SHP77 (cell line): Measurements from ENCODE around the gene GAREM1.
A peak's percentile ranks its signal among the peaks of the same experiment; 100 is the strongest.
"Not testable (repeated sequence)": the region's sequence is repeated elsewhere in the genome, so short reads cannot be mapped to it uniquely, and the experiment has no call there.

ENCODE experiments used
- DNase-seq, 2 experiments: peaks; one replicate each; lab custom pipeline; 2025; lab: John Stamatoyannopoulos, UW

Gene GAREM1

DNA sequence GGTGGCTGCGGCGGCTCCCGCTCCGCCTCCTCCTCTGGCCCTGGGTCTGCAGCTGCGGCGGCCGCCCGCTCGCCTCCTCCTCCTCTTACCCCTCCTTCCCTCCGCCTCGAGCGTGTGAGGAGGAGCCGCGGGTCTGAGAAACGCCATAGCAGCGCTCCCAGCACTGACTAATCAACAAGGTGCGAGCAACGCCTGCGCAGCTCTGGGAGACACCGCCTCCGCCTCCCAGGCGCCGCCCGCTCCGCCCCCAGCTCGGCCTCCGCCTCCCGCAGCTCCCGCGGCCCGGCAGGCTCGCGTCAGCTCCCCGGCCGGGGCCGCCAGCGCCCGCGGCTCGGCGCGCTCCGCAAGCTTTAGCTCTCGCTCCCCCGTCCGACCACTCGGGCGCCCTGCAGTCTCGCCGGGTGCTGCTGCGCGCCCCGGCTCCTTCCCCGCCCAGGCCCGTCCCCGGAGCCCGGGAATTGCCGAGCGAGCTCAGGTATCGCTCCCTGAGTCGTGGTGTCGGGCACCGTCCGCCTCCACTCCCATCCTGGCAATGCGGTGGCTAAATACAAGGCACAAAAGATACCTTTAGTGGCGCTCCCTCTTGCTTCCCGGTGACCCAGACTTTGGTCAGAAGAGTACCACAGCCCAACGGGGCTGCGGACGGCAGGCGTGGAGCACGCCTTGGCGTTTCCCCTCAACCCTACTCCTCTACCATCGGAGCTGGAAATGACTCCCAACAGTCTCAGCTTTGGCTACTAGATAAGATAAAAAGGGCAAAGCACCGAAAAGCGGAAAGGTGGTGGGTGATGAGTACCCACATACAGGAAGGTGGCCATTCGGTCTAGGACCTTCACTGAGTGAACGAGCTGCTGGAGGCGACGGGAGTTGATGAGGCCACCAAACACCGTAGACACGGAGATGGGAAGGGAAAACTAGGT lies at the start of gene GAREM1:
Gene GAREM1, minus strand, starts transcription at position 169 of the 920 bp plus-strand sequence. CDS start 454 bp downstream, outside the sequence.
- peak; percentile 91 to 97 for DNase-seq

DNA sequence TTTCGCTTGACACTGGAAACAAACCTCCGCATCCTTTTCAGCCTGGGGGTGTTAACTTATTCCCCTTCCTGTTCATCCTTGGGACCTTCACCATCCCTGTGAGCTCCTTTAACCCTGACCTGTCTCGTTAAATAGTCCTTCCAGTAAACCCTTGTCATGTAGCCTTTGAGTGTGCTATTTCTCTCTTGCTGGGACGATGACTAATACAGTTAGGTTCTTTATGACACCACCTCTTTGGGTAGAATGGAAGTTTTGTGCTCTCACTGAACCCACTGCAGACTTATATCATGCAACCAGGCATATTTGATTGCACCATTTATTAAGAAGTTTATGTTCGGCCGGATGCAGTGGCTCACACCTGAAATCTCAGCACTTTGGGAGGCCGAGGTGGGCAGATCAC lies 40.5 kb upstream of the GAREM1 start:
- DNase-seq: no peak

DNA sequence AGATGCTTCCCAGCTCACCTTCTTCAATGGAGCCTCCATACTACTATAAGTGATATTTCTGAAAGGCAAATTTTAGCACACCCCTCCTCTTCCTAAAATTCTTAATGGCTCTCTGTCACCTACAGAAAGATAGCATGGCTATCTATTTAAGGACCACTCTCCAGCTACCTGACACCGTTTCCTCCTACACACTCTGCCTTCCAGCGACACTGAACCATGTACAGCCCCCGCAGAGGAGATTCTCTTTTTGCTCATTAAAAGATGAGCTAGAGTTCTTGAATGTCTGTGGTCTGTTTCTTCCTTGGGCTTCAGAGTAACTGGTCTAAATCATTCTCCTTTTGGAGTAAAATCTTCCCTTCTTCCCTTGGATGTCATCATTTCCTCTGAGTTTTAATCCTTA lies 38.4 kb upstream of the GAREM1 start:
- no peak for DNase-seq

DNA sequence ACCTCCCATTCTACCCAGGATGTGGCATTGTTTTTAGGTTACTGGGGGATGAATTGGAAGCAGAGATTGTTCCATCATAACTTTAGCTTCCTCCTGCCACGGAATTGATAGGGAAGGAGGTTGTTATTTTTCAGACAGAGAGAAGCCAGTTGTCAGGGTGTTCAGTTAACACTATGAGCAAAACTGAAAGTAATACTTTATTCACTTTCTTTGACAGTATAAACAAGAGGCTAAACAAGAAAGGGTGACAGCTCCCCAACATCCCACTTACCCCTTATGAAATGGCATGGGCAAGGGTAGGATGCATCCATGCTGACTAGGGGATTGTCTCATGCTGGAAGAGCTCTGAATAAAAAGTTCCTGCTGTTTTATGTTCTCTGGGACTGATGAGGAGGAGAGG lies 36.4 kb upstream of the GAREM1 start:
- DNase-seq: no peak

DNA sequence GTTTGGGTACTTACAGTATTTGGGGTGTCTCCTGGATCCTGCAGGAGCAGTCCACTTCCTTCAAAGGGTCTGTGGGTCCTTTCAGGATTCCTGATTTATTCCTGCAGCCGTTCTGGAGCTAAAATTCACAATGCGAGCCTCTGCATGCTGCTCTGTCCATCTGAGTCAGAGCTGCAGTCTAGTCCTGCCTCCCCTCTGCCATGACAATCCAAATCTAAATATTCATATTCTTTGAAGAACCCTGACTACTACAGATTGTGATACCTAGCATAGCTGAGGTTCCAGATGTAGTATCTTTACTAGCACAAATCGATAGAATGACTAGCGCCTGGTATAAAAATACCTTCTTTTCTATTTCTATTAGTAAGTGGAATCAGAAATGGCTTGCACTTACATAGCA lies 31.3 kb upstream of the GAREM1 start:
- no peak for DNase-seq

DNA sequence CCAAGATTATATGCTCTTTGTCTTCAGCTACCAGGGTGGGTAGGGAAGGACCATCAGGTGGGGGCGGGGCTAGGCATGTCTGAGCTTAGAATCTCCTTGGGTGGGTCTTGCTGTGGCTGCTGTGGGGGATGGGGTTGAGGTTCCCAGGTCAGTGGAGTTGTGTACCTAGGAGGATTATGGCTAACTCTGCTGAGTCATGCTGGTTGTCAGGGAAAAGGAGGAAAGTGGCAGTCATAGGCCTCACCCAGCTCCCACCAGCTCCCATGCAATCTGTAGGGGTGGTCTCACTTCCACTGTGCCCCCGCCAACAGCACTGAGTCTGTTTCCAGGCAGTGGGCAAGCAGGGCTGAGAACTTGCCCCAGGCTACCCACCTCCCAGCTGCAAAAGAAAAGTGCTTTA lies 30.6 kb upstream of the GAREM1 start:
- DNase-seq: not testable (repeated sequence)

DNA sequence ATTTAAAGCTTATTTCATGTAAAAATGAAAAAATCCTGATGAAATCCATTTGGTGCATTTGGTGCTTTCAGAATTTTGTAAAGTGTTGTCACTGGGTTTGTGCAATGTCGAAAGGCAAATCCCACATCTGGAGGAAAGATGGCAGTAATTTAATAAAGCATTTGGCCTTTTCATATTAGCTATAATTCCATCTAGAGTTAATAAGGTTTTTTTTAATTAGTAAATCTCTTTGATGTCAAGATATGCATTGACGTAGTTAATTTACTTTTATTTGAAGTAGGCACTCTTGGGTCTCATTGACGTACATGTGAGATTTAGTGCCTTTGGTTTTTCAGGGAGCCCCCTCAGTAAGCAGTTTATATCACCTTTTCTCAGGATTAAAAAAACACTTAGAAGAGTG lies 12.3 kb upstream of the GAREM1 start:
- DNase-seq: no peak

DNA sequence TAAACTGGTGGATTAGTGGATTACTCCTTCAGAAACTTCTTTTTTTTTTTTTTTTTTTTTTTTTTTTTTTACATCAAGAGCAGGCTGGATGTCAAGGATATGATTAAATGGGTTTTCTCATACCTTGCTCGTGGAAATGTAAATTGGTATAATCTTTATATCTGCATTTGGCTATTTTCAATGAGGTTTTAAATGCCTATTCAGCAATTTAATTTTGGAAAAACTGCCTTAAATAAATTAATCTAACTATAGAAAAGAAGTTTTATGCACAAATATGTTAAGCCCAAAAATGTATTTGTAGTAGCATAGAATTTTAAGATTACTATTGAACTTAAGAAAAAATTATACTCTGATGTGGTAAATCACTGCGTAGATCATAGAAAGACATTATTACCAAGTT lies 11.4 kb upstream of the GAREM1 start:
- no peak for DNase-seq

DNA sequence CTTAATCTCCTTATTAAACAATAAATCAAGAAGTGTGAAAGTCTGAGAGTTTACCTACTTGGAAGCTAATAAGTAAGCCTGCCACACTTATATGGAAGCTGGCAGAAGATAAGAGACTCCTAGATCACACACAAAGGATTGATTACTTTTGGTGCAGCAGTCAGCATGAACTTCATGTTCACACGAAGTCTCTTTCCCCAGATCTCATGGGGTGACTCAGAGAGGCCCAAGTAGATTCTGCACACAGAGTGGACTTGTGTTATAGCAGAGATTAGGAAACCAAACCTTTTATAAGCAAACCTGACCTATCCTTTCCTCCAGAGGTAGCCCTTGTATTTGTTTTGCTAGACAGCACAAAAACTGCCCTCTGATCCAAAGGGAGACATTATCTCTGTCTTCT lies 9.9 kb upstream of the GAREM1 start:
- no peak for DNase-seq

DNA sequence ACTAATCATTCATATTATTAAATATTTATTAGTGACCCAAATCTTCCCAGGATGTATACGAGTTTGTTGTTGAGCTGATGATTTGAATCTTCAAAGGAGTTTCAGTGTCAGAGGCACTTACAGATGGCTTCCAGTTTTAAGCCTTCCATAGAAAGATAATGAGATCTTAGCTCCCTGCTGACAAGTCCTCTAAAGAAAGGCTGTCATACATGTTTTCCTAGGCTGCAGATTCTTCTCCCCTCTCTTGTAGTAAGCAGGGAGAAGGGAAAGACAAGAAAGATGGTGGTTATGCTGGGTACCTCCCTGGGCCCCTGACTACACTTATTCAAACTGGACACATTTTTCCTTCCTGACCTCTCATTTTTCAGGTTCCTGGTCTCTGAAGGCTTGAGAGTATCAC lies 8.1 kb upstream of the GAREM1 start:
- no peak for DNase-seq

DNA sequence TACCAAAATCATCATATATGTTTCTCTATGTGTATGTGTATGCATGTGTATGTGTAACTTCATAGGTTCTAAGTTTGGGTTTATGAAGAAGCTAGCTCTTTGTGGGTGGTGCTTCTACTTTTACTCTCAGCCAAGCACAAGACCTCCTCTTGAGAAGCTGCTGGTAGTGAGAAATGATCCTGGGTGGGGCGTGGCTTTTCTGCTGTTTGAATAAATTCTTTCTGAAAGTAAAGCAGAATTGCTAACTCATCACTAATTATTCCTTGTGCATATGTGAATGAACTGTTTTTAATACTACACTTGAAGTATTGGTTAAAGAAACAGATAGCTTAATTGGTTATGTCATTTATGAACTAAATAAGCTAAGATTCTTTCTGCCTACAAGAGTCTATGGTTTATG lies 7.6 kb upstream of the GAREM1 start:
- DNase-seq: no peak

DNA sequence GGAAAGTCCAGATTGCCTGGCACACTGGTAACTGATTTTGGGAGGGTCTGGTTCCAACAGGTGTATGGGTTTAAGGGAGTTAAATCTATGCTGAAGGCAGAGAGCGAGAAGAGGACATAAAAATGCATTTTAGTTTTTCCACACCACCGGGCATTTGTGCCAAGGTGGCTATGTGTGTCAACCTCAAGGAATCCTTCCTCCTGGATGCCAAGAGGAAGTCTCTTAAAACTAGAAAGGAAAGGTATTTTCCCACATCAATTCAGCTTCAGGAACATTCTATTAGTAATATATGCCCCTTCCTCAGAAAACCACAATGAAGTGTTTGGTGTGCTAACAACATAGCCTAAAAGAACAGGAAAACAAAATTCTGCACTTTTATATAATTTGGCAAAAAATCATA lies 5.4 kb upstream of the GAREM1 start:
- no peak for DNase-seq

DNA sequence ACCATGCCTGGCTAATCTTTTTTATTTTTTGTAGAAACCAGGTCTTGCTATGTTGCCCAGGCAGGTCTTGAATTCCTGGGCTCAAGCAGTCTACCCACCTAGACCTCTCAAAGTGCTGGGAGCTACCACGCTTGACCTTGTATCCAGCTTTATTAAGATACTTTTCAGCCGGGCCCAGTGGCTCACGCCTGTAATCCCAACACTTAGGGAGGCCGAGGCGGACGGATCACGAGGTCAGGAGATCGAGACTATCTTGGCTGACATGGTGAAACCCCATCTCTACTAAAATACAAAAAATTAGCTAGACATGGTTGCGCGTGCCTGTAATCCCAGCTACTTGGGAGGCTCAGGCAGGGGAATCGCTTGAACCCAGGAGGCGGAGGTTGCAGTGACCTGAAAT lies 4.4 kb upstream of the GAREM1 start:
- not testable (repeated sequence) for DNase-seq

DNA sequence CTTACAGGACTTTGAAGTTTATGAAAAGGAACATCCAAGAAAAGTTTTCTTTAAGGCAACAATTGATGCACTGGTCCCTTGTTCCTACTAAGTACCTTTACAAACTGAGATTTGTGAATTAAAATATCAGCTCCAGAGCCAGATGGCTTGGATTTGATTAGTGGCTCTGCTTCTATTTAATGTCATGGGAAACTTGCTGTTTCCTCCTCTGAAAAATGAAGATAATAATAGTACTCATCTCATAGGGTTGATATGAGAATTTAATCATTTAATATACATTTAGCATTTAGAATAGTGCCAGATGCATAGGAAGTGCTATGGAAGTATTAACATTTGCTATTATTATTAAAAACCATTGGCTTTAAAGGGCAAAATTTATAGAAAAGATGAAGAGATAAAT lies 2.6 kb upstream of the GAREM1 start:
- no peak for DNase-seq

DNA sequence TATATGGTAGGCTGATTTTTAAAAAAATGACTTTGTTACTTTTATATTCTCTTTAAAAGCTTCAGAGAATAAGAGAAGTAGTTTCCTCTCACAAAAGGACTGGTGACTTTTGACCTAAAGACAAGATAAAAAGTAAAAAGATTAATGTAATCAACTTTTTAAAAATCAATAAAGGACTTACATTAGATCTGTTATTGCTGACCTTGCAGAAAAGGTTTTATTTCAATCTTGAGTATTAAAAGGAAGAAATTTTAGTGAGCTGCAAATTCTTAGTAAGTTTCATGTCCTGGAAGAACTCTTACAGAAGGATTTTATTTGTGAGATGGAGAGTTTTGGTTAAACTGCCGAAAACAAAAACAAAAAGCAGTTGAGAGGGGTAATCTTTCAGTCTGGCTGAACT lies 2.2 kb upstream of the GAREM1 start:
- no peak for DNase-seq

DNA sequence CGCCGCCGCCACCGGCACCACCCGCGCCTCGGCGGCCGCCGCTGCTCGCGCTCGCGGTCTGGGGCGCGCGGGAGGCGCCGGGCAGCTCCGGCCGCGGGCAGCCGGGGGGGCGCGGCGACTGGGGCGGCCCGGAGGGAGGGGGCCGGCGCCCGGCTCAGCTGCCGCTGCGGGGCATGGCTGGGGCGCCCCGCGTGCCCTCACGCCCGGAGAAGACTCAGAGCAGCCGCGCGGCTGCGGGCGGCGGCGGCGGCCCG lies 295 bp downstream of the GAREM1 start:
- DNase-seq: no peak

DNA sequence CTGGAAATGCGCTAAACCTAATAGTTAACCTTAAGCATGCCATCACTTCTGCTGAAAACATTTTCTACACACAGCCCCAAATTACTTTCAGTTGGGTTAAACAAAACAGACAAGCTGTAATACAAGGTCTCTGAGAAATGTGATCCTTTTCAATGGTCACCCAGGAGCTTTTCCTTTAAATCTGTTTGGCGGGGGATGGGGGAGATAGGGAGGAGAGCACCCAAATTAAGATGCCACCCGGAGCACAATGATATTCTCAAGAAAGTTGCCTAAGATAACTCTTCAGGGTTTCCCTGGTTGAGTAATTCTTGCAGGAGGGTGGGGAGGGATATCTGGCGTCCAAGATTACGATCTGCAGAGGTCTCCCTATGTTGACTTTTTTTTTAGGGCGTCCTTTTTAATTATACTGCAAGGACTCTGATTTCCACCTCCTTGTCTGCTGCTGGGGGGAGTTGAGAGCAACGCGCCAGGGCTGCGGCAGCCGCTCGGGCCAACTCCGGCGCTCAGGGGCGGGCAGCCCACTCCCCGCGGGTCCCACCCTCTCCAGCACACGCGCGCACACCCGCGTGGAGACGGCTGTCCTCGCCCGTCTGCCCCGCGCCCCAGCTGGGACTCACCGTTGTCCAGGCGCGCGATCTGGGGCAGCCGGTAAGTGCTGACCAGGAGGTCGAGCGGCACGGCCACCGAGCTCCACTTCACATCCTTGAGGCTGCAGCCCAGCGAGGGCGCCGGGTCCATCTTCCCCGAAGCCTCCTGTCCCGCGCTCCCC lies 807 bp downstream of the GAREM1 start:
- peak; percentile 26 to 53 for DNase-seq

DNA sequence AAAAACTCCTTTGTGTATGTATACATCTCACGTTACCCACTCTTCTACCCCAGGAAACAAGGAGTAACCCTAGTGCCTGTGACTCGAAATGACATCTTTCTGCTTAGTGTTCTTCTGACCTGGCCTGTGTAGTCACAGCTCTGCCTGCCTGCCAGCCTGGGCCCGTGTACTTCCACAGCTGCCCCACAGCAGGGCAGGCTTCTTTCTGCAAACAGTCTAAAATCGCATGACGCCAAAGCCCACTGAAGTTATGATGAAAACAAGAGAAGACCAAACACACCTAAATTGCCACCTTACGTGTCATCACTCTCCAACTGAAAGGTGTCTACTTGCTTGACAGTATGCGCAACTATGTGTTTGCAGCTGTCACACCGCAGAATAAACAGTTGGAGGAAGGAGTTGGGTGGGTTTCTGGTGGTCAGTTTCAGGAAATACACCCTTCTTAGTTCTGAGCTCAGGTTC lies 1.5 kb downstream of the GAREM1 start:
- peak; percentile 58 to 71 for DNase-seq

DNA sequence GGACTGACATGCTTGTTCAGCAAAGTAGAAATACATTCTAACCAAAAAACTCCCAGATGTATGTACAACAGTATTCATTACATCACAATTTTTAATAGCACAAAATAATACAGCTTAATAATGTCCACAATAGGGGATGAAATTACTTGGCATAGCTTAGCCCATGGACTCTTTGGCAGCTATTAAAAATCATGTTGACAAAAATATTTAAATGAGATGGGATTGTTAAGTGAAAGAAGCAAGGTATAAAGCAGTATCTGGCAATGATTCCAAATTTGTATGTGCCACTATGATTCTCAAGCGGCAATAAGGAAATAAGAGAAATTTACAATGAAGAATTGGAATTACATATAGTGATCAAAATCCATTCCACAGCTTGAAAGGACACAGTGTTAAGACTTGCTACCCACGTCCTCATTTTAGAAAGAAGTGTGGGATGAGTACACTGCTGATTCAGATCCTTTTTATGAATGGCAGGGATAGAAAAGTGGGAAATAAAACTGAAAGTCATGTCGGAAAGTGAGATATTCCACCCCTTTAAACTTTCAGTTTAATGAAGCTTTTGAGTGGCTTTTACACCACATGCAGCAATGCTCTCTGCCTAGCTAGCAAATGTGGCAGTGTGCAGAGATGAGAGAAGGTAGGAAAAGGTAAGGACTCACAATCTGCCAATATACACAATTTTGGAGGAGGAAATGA lies 2.4 kb downstream of the GAREM1 start:
- DNase-seq: no peak

DNA sequence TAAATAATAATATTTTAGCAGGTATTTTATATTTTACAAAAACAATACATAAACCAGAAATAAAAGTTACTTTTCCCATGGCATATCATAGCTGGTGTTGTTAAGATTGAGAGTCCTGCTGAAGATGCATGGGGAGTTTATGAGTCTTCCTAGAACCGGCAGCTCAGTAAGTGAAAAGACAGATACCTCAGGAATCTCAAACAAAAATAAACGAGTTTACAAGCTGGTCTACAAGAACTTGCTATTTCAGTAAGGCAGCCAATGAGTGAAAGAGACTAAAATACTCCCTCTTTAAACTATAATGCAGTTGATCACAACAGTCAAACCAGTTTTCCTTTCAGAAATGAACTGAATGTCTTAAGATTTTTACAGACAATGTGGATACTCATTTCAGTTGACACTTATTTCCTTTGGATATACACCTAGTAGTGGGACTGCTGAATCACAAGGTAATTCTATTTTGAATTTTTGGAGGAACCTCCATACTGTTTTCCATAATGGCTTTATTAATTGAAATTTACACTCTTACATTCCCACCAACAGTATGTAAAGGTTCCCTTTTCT lies 8.9 kb downstream of the GAREM1 start:
- DNase-seq: no peak

DNA sequence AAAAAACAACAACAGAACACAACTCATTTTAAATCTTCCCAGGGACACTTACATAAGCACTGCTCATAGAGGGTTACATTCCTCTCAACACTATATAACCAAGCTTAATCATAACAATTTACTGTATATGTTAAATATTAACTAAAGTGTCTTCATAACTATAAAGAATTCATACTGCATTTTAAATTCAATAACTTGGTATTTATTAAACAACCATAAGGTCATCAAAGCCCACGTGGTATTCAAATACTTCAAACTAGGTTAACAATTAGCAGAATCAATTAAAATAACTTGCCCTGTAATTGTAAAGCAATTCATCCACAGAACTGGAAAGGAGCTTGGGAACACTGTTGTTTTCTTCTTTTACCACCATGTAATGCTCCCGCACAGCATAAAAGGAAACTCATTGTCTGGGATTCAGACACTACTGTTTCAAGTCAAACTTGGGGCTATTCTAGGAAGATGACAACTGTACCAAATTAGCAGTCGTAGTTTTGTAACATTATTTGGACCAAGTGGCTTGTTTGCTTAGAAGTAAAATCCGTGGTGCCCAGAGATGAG lies 10.4 kb downstream of the GAREM1 start:
- no peak for DNase-seq
